HCT116 (cell line): Measurements from ENCODE around the gene RFPL3. TPM values are rescaled to one million over a fixed set of nuclear protein-coding genes. Genes with fewer than 3 reads are reported as not detected.

Experiments used
- ATAC-seq: fragments of 200-7000 bp; cut with Tn5 transposase; 2 replicates; pipeline ENCODE4 v1.9.1; 2020; ENCODE audit warnings: mild to moderate bottlenecking, moderate library complexity
- BruUV-seq: library from RNA; stranded (reverse); fragments of 400-500 nt; replicated peaks from 2 replicates; lab custom pipeline; 2021; lab: Mats Ljungman, UMichigan
- CTCF ChIA-PET: fragments of 300-600 bp; sonication (Branson Sonifier 250); formaldehyde crosslinking; loops from one replicate; lab custom pipeline; 2021; ENCODE audit warnings: antibody characterized with exemption; lab: Charles Lee
- POLR2A ChIA-PET: fragments of 300-600, 350-600 bp; sonication (Branson Sonifier 250); formaldehyde crosslinking; loops from one replicate; lab custom pipeline; 2021; ENCODE audit warnings: antibody characterized with exemption; lab: Charles Lee
- RAD21 ChIA-PET, 2 experiments: fragments of 300-600 bp; sonication (Branson Sonifier 250); formaldehyde crosslinking; loops; one replicate each; lab custom pipeline; 2023; ENCODE audit warnings: low total read pairs in 2 of 2; ENCODE audit not compliant: uncharacterized antibody in 2 of 2, unreplicated experiment in 2 of 2, low non-redundant PET in 1 of 2; lab: Charles Lee
- DNase-seq: peaks from one replicate; pipeline ENCODE4 v3.0.0-alpha.2; 2010; ENCODE audit warnings: low read depth, low spot score
- H2AFZ ChIP-seq: fragments of 200-600 bp; shearing (Covaris generic), sonication (generic); 2 replicates; pipeline ENCODE4 v1.6.1; 2017; ENCODE audit warnings: low read depth, mixed run types, mixed read lengths, antibody characterized with exemption, low read length; ENCODE audit not compliant: poor library complexity, severe bottlenecking
- H3K27ac ChIP-seq: 2 replicates; pipeline ENCODE4 v1.5.1; 2012; ENCODE audit warnings: low read depth, low read length
- H3K27me3 ChIP-seq: fragments of 200-600 bp; sonication (generic); 2 replicates; pipeline ENCODE4 v1.6.1; 2016; ENCODE audit warnings: mixed run types, low read length, mixed read lengths; ENCODE audit not compliant: insufficient read depth
- H3K36me3 ChIP-seq, 2 experiments: fragments of 200-500 bp in 1 of 2; fragments of 200-600 bp in 1 of 2; sonication (Bioruptor generic) in 1 of 2; sonication (generic) in 1 of 2; 2 replicates each; pipeline versions ENCODE4 v1.5.1 to v1.6.1; 2014 to 2016; ENCODE audit warnings: low read length in 2 of 2, inconsistent platforms in 1 of 2, mixed read lengths in 1 of 2, mixed run types in 1 of 2; ENCODE audit not compliant: insufficient read depth in 2 of 2, control insufficient read depth in 1 of 2
- H3K4me1 ChIP-seq, 2 experiments: fragments of 200-600 bp in 1 of 2; sonication (generic) in 1 of 2; 2 replicates each; pipeline versions ENCODE4 v1.5.1 to v1.6.1; 2012 to 2017; ENCODE audit warnings: low read length in 2 of 2, inconsistent platforms in 1 of 2, mild to moderate bottlenecking in 1 of 2, mixed read lengths in 1 of 2, mixed run types in 1 of 2, moderate library complexity in 1 of 2; ENCODE audit not compliant: insufficient read depth in 2 of 2, control insufficient read depth in 1 of 2
- H3K4me2 ChIP-seq: fragments of 200-600 bp; sonication (generic); 2 replicates; pipeline ENCODE4 v1.6.1; 2017; ENCODE audit warnings: mixed run types, low read length, mixed read lengths
- H3K4me3 ChIP-seq, 2 experiments: fragments of 200-600 bp in 1 of 2; sonication (generic) in 1 of 2; replicated peaks in 1 of 2; 2 replicates each; pipeline ENCODE4 v1.5.1; 2011 to 2016; ENCODE audit warnings: low read length in 2 of 2, control low read depth in 1 of 2, low read depth in 1 of 2, mild to moderate bottlenecking in 1 of 2, mixed read lengths in 1 of 2, mixed run types in 1 of 2
- H3K79me2 ChIP-seq: fragments of 200-600 bp; sonication (generic); 2 replicates; pipeline ENCODE4 v1.6.1; 2017; ENCODE audit warnings: mild to moderate bottlenecking, mixed run types, low read length, moderate library complexity, mixed read lengths; ENCODE audit not compliant: insufficient read depth
- H3K9ac ChIP-seq: fragments of 200-600 bp; sonication (generic); 2 replicates; pipeline ENCODE4 v1.6.1; 2016; ENCODE audit warnings: low read length, mixed read lengths
- H3K9me2 ChIP-seq: fragments of 200-600 bp; sonication (generic), shearing (Covaris generic); 2 replicates; pipeline ENCODE4 v1.6.1; 2017; ENCODE audit warnings: mixed run types, mild to moderate bottlenecking, moderate library complexity; ENCODE audit not compliant: insufficient read depth
- H3K9me3 ChIP-seq, 2 experiments: fragments of 200-500 bp in 1 of 2; fragments of 200-600 bp in 1 of 2; sonication (Bioruptor generic) in 1 of 2; sonication (generic) in 1 of 2; 2 replicates each; pipeline ENCODE4 v1.6.1; 2014 to 2017; ENCODE audit warnings: low read length in 2 of 2, mixed read lengths in 2 of 2, inconsistent platforms in 1 of 2, low read depth in 1 of 2, mild to moderate bottlenecking in 1 of 2, mixed run types in 1 of 2, moderate library complexity in 1 of 2; ENCODE audit not compliant: control insufficient read depth in 1 of 2, insufficient read depth in 1 of 2
- H4K20me1 ChIP-seq: fragments of 200-600 bp; sonication (generic), shearing (Covaris generic); 2 replicates; pipeline ENCODE4 v1.6.1; 2017; ENCODE audit warnings: mixed run types, mild to moderate bottlenecking, moderate library complexity; ENCODE audit not compliant: insufficient read depth
- CEBPB ChIP-seq: IDR thresholded peaks from 2 replicates; pipeline ENCODE4 v1.6.1; 2012; ENCODE audit warnings: low read depth
- MAX ChIP-seq: IDR thresholded peaks from 2 replicates; pipeline ENCODE4 v1.6.1; 2012
- TCF7L2 ChIP-seq: IDR thresholded peaks from 2 replicates; pipeline ENCODE4 v1.7.0; 2011; ENCODE audit warnings: borderline replicate concordance, inconsistent platforms; ENCODE audit not compliant: insufficient read depth, insufficient read length; ENCODE audit errors: extremely low read depth
- ZNF274 ChIP-seq: fragments of 200-500 bp; sonication (Bioruptor generic); IDR thresholded peaks from 2 replicates; pipeline ENCODE4 v1.6.1; 2014; ENCODE audit warnings: mild to moderate bottlenecking, low read depth, low read length, inconsistent platforms
- intact Hi-C: fragments of 100-400 bp; cut with micrococcal nuclease; formaldehyde crosslinking; loops from 2 replicates; pipeline ENCODE4 v1.10.0; 2022
- total RNA-seq: library from RNA; stranded (reverse); gene quantifications from one replicate; pipeline ENCODE4 v1.2.1, GENCODE V29; 2021; ENCODE audit not compliant: unreplicated experiment
- TF ChIP-seq, protein P1 (sequence below): IDR thresholded peaks from 2 replicates; pipeline ENCODE4 v1.6.1; 2012; ENCODE audit warnings: low read depth
- TF ChIP-seq, protein P2 (sequence below): IDR thresholded peaks from 2 replicates; pipeline ENCODE4 v1.6.1; 2012

The RFPL3 gene
- total RNA-seq, 1 experiment from 2014 or later, result not detected

- H3K27me3 ChIP-seq, result no peaks in the 10 kb centered on the region
- CTCF ChIA-PET, result no interaction called here
Measured at GRCh38 chr22:32328306-32329201, 29.1 kb upstream of the RFPL3 start.

DNA sequence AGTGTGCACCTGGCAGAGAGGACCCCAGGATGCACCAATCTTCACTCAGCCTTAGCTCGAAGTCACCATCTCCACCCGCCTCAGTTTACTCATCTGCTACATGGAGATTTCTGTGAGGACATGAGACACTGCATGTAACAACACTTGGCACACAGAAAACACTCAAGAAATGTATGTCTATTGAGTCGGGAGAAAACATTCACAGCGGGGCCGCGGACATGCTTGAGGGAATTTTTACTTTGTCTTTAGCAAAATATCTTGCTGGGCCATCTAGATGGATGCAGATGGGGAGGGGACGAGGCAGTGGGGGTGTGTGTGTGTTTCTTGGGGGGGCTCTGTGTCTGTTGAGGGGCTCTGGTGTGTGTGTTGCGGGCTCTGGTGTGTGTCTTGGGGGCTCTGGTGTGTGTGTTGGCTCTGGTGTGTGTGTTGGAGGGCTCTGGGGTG lies 28.4 kb upstream of the RFPL3 start:
- no peaks in the 10 kb centered on the region for H4K20me1 ChIP-seq
- CTCF ChIA-PET, result no interaction called here
- TF ChIP-seq TCF7L2, result no peak
- no peak for TF ChIP-seq ZNF274
- TF ChIP-seq, protein P1, sequence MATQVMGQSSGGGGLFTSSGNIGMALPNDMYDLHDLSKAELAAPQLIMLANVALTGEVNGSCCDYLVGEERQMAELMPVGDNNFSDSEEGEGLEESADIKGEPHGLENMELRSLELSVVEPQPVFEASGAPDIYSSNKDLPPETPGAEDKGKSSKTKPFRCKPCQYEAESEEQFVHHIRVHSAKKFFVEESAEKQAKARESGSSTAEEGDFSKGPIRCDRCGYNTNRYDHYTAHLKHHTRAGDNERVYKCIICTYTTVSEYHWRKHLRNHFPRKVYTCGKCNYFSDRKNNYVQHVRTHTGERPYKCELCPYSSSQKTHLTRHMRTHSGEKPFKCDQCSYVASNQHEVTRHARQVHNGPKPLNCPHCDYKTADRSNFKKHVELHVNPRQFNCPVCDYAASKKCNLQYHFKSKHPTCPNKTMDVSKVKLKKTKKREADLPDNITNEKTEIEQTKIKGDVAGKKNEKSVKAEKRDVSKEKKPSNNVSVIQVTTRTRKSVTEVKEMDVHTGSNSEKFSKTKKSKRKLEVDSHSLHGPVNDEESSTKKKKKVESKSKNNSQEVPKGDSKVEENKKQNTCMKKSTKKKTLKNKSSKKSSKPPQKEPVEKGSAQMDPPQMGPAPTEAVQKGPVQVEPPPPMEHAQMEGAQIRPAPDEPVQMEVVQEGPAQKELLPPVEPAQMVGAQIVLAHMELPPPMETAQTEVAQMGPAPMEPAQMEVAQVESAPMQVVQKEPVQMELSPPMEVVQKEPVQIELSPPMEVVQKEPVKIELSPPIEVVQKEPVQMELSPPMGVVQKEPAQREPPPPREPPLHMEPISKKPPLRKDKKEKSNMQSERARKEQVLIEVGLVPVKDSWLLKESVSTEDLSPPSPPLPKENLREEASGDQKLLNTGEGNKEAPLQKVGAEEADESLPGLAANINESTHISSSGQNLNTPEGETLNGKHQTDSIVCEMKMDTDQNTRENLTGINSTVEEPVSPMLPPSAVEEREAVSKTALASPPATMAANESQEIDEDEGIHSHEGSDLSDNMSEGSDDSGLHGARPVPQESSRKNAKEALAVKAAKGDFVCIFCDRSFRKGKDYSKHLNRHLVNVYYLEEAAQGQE, result no peak
- H3K4me2 ChIP-seq, result no peak overlapping the region
- BruUV-seq, result no TSS peak
- H3K27me3 ChIP-seq, result no peaks in the 10 kb centered on the region
- H2AFZ ChIP-seq, result no peak overlapping the region
- no peaks in the 10 kb centered on the region for H3K79me2 ChIP-seq
- no peaks in the 10 kb centered on the region for H3K9me3 ChIP-seq
- intact Hi-C loops, result no loop called here
- H3K27ac ChIP-seq, result no peak overlapping the region
- RAD21 ChIA-PET, result no interaction called here
- no peak overlapping the region for H3K9ac ChIP-seq
- H3K9me2 ChIP-seq, result no peaks in the 10 kb centered on the region
- POLR2A ChIA-PET, result no interaction called here
- DNase-seq, result no peak
- H3K4me1 ChIP-seq, result no peaks in the 10 kb centered on the region
- H3K36me3 ChIP-seq, result no peaks in the 10 kb centered on the region
- H3K4me3 ChIP-seq, result no peak overlapping the region
- ATAC-seq, result no peak

More at GRCh38 chr22:32328306-32329201, 29.1 kb upstream of the RFPL3 start:
- DNase-seq, result no peak
- ChIA-PET RAD21 (no interaction called here), POLR2A (no interaction called here)
- H4K20me1 ChIP-seq, result no peaks in the 10 kb centered on the region
- no peak overlapping the region for H3K27ac ChIP-seq
- ATAC-seq, result no peak
- H3K4me2 ChIP-seq, result no peak overlapping the region
- H3K4me3 ChIP-seq, result no peak overlapping the region
- H3K4me1 ChIP-seq, result no peaks in the 10 kb centered on the region
- intact Hi-C loops, result no loop called here
- no peaks in the 10 kb centered on the region for H3K9me3 ChIP-seq
- H3K9me2 ChIP-seq, result no peaks in the 10 kb centered on the region
- H2AFZ ChIP-seq, result no peak overlapping the region
- H3K36me3 ChIP-seq, result no peaks in the 10 kb centered on the region
- H3K9ac ChIP-seq, result no peak overlapping the region
- no peaks in the 10 kb centered on the region for H3K79me2 ChIP-seq
- TF ChIP-seq, protein P2, sequence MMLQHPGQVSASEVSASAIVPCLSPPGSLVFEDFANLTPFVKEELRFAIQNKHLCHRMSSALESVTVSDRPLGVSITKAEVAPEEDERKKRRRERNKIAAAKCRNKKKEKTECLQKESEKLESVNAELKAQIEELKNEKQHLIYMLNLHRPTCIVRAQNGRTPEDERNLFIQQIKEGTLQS, result no peak
- TF ChIP-seq CEBPB (no peak), MAX (no peak)
- no TSS peak for BruUV-seq
